ENCODE measurements around the gene GRK5. TPM values are rescaled to one million over a fixed set of nuclear protein-coding genes. Genes with fewer than 3 reads are reported as not detected.

The GRK5 gene
- total and polyA plus RNA-seq, 5 donors from 2014 or later, result 5.1 to 46.4 (median 14.5) TPM

- Histone ChIP-seq H3K27ac (ENCODE audit: insufficient read depth, low read length, poor library complexity, severe bottlenecking) (no peak overlapping the region), H3K27me3 (ENCODE audit: control insufficient read depth, insufficient read depth, low read length) (no peaks in the 10 kb centered on the region), H3K4me1 (ENCODE audit: control insufficient read depth, insufficient read depth, low read length, poor library complexity, severe bottlenecking) (peaks cover 23% of the 10 kb centered on the region), H3K4me3 (ENCODE audit: low read depth, low read length) (no peak overlapping the region), H3K9me3 (ENCODE audit: control insufficient read depth in 2 of 2, low read length in 2 of 2) (no peaks in the 10 kb centered on the region), H3K36me3 (ENCODE audit: control insufficient read depth, insufficient read depth, low read length) (no peaks in the 10 kb centered on the region)
- ATAC-seq (ENCODE audit: low read depth in 2 of 2) (no peak), DNase-seq (no peak)
- Mint-ChIP-seq H3K36me3 (no peaks in the 10 kb centered on the region), H3K4me1 (peaks cover 18 to 33% (median 25%) of the 10 kb centered on the region in 4 donors), H3K4me3 (peak overlapping the region in 1 of 4 donors; percentile 61), H3K27me3 (no peaks in the 10 kb centered on the region), H3K27ac (no peak overlapping the region), H3K9me3 (no peaks in the 10 kb centered on the region)
Measured at GRCh38 chr10:119480667-119481066, 273.3 kb downstream of the GRK5 start.

GRCh38 chr10:119481781-119482426 is 274.5 kb downstream of the GRK5 start:
- Mint-ChIP-seq H3K27me3 (no peaks in the 10 kb centered on the region), H3K9me3 (no peaks in the 10 kb centered on the region), H3K36me3 (no peaks in the 10 kb centered on the region), H3K4me3 (no peak overlapping the region), H3K4me1 (peaks cover 16 to 29% (median 22%) of the 10 kb centered on the region in 4 donors), H3K27ac (no peak overlapping the region)
- Histone ChIP-seq H3K4me3 (ENCODE audit: low read depth, low read length) (no peak overlapping the region), H3K4me1 (ENCODE audit: control insufficient read depth, insufficient read depth, low read length, poor library complexity, severe bottlenecking) (peaks cover 23% of the 10 kb centered on the region), H3K27ac (ENCODE audit: insufficient read depth, low read length, poor library complexity, severe bottlenecking) (no peak overlapping the region), H3K27me3 (ENCODE audit: control insufficient read depth, insufficient read depth, low read length) (no peaks in the 10 kb centered on the region), H3K36me3 (ENCODE audit: control insufficient read depth, insufficient read depth, low read length) (no peaks in the 10 kb centered on the region), H3K9me3 (ENCODE audit: control insufficient read depth in 2 of 2, low read length in 2 of 2) (no peaks in the 10 kb centered on the region)
- no peak for DNase-seq
- ATAC-seq (ENCODE audit: low read depth in 2 of 2), result no peak

GRCh38 chr10:119483001-119483400 is 275.6 kb downstream of the GRK5 start:
- H3K4me1 ChIP-seq (ENCODE audit: control insufficient read depth, insufficient read depth, low read length, poor library complexity, severe bottlenecking), result peaks cover 14% of the 10 kb centered on the region
- ATAC-seq (ENCODE audit: low read depth in 2 of 2) (no peak), DNase-seq (no peak)
- H3K27ac Mint-ChIP-seq, result peak overlapping the region in 1 of 3 donors; percentile 69
- no peak overlapping the region for H3K4me3 ChIP-seq (ENCODE audit: low read depth, low read length)
- peaks cover 8 to 25% (median 14%) of the 10 kb centered on the region in 4 donors for H3K4me1 Mint-ChIP-seq
- no peaks in the 10 kb centered on the region for H3K9me3 ChIP-seq (ENCODE audit: control insufficient read depth in 2 of 2, low read length in 2 of 2)
- no peaks in the 10 kb centered on the region for H3K36me3 ChIP-seq (ENCODE audit: control insufficient read depth, insufficient read depth, low read length)
- H3K27me3 Mint-ChIP-seq, result no peaks in the 10 kb centered on the region
- H3K9me3 Mint-ChIP-seq, result no peaks in the 10 kb centered on the region
- no peaks in the 10 kb centered on the region for H3K27me3 ChIP-seq (ENCODE audit: control insufficient read depth, insufficient read depth, low read length)
- H3K27ac ChIP-seq (ENCODE audit: insufficient read depth, low read length, poor library complexity, severe bottlenecking), result no peak overlapping the region
- no peak overlapping the region for H3K4me3 Mint-ChIP-seq
- no peaks in the 10 kb centered on the region for H3K36me3 Mint-ChIP-seq

- Mint-ChIP-seq H3K4me3 (no peak overlapping the region), H3K9me3 (no peaks in the 10 kb centered on the region), H3K36me3 (no peaks in the 10 kb centered on the region), H3K27me3 (no peaks in the 10 kb centered on the region), H3K4me1 (peaks cover 3 to 23% (median 7%) of the 10 kb centered on the region in 4 donors), H3K27ac (no peak overlapping the region)
- Histone ChIP-seq H3K27me3 (ENCODE audit: control insufficient read depth, insufficient read depth, low read length) (no peaks in the 10 kb centered on the region), H3K27ac (ENCODE audit: insufficient read depth, low read length, poor library complexity, severe bottlenecking) (no peak overlapping the region), H3K36me3 (ENCODE audit: control insufficient read depth, insufficient read depth, low read length) (no peaks in the 10 kb centered on the region), H3K4me1 (ENCODE audit: control insufficient read depth, insufficient read depth, low read length, poor library complexity, severe bottlenecking) (peaks cover 6% of the 10 kb centered on the region), H3K4me3 (ENCODE audit: low read depth, low read length) (no peak overlapping the region), H3K9me3 (ENCODE audit: control insufficient read depth in 2 of 2, low read length in 2 of 2) (no peaks in the 10 kb centered on the region)
- no peak for DNase-seq
- no peak for ATAC-seq (ENCODE audit: low read depth in 2 of 2)
Measured at GRCh38 chr10:119483839-119484238, 276.5 kb downstream of the GRK5 start.

- Mint-ChIP-seq H3K4me3 (peak overlapping the region in 2 of 4 donors; percentile 43 to 80), H3K4me1 (peaks cover 9 to 43% (median 14%) of the 10 kb centered on the region in 4 donors), H3K36me3 (no peaks in the 10 kb centered on the region), H3K27ac (peak overlapping the region; percentile 91 to 98 (median 95)), H3K27me3 (no peaks in the 10 kb centered on the region), H3K9me3 (no peaks in the 10 kb centered on the region)
- DNase-seq, result no peak
- H3K27ac ChIP-seq (ENCODE audit: insufficient read depth, low read length, poor library complexity, severe bottlenecking), result peak overlapping the region; percentile 83
- no peaks in the 10 kb centered on the region for H3K9me3 ChIP-seq (ENCODE audit: control insufficient read depth in 2 of 2, low read length in 2 of 2)
- H3K27me3 ChIP-seq (ENCODE audit: control insufficient read depth, insufficient read depth, low read length), result no peaks in the 10 kb centered on the region
- no peak overlapping the region for H3K4me3 ChIP-seq (ENCODE audit: low read depth, low read length)
- ATAC-seq (ENCODE audit: low read depth in 2 of 2), result no peak
- H3K4me1 ChIP-seq (ENCODE audit: control insufficient read depth, insufficient read depth, low read length, poor library complexity, severe bottlenecking), result peaks cover 22% of the 10 kb centered on the region
- no peaks in the 10 kb centered on the region for H3K36me3 ChIP-seq (ENCODE audit: control insufficient read depth, insufficient read depth, low read length)
Measured at GRCh38 chr10:119488675-119489074, 281.3 kb downstream of the GRK5 start.

GRCh38 chr10:119489991-119490326 is 282.6 kb downstream of the GRK5 start:
- ATAC-seq (ENCODE audit: low read depth in 2 of 2), result no peak
- DNase-seq, result no peak
- Mint-ChIP-seq H3K9me3 (no peaks in the 10 kb centered on the region), H3K4me3 (peak overlapping the region; percentile 72 to 89 (median 86)), H3K4me1 (peaks cover 9 to 56% (median 26%) of the 10 kb centered on the region in 4 donors), H3K27me3 (no peaks in the 10 kb centered on the region), H3K36me3 (no peaks in the 10 kb centered on the region), H3K27ac (peak overlapping the region; percentile 91 to 98 (median 93))
- Histone ChIP-seq H3K4me1 (ENCODE audit: control insufficient read depth, insufficient read depth, low read length, poor library complexity, severe bottlenecking) (peaks cover 33% of the 10 kb centered on the region), H3K36me3 (ENCODE audit: control insufficient read depth, insufficient read depth, low read length) (no peaks in the 10 kb centered on the region), H3K27ac (ENCODE audit: insufficient read depth, low read length, poor library complexity, severe bottlenecking) (peak overlapping the region; percentile 83), H3K4me3 (ENCODE audit: low read depth, low read length) (peak overlapping the region; percentile 31), H3K9me3 (ENCODE audit: control insufficient read depth in 2 of 2, low read length in 2 of 2) (no peaks in the 10 kb centered on the region), H3K27me3 (ENCODE audit: control insufficient read depth, insufficient read depth, low read length) (no peaks in the 10 kb centered on the region)

- no peaks in the 10 kb centered on the region for H3K27me3 Mint-ChIP-seq
- H3K4me1 ChIP-seq (ENCODE audit: control insufficient read depth, insufficient read depth, low read length, poor library complexity, severe bottlenecking), result peaks cover 40% of the 10 kb centered on the region
Measured at GRCh38 chr10:119491966-119492757, 284.8 kb downstream of the GRK5 start.

More at GRCh38 chr10:119491966-119492757, 284.8 kb downstream of the GRK5 start:
- no peaks in the 10 kb centered on the region for H3K27me3 ChIP-seq (ENCODE audit: control insufficient read depth, insufficient read depth, low read length)
- H3K36me3 Mint-ChIP-seq, result peaks cover 4% of the 10 kb centered on the region
- DNase-seq (no peak), ATAC-seq (ENCODE audit: low read depth in 2 of 2) (no peak)
- no peak overlapping the region for H3K4me3 ChIP-seq (ENCODE audit: low read depth, low read length)
- H3K4me3 Mint-ChIP-seq, result no peak overlapping the region
- H3K36me3 ChIP-seq (ENCODE audit: control insufficient read depth, insufficient read depth, low read length), result no peaks in the 10 kb centered on the region
- no peak overlapping the region for H3K27ac ChIP-seq (ENCODE audit: insufficient read depth, low read length, poor library complexity, severe bottlenecking)
- no peaks in the 10 kb centered on the region for H3K9me3 ChIP-seq (ENCODE audit: control insufficient read depth in 2 of 2, low read length in 2 of 2)
- peaks cover 9 to 73% (median 34%) of the 10 kb centered on the region in 4 donors for H3K4me1 Mint-ChIP-seq
- no peaks in the 10 kb centered on the region for H3K9me3 Mint-ChIP-seq
- peak overlapping the region in 1 of 3 donors; percentile 65 for H3K27ac Mint-ChIP-seq

Data from CD4-positive, CD25-positive, alpha-beta regulatory T cell (primary cell).